RCC 7860 (cell line): Measurements from ENCODE around the gene ALKBH7.
A peak's percentile ranks its signal among the peaks of the same experiment; 100 is the strongest.
"Not testable (repeated sequence)": the region's sequence is repeated elsewhere in the genome, so short reads cannot be mapped to it uniquely, and the experiment has no call there.

Source experiments
- DNase-seq: peaks from one replicate; pipeline ENCODE4 v3.0.0-alpha.2; 2015; ENCODE audit warnings: low spot score
- FAIRE-seq: peaks from 2 replicates; lab custom pipeline; 2012; peaks lifted over from hg19 to GRCh38; lab: Jason Lieb, UNC

Gene ALKBH7

GRCh38 chr19:6372594-6373095 is at the start of gene ALKBH7:
ALKBH7 (plus strand) TSS chr19:6372794; CDS start chr19:6372821, 27 bp downstream.
- DNase-seq: peak; percentile 99
- peak; percentile 93 for FAIRE-seq

- FAIRE-seq: no peak
Observed at GRCh38 chr19:6324757-6325156, 47.8 kb upstream of the ALKBH7 start.

GRCh38 chr19:6325614-6326013 is 47.0 kb upstream of the ALKBH7 start:
- no peak for FAIRE-seq
- DNase-seq: no peak

More at GRCh38 chr19:6324757-6325156, 47.8 kb upstream of the ALKBH7 start:
- no peak for DNase-seq

GRCh38 chr19:6326815-6327214 is 45.8 kb upstream of the ALKBH7 start:
- no peak for FAIRE-seq
- no peak for DNase-seq

GRCh38 chr19:6333439-6333838 is 39.2 kb upstream of the ALKBH7 start, which contains the start of gene ACER1:
ACER1 (minus strand) TSS chr19:6333612; CDS start chr19:6333551, 61 bp downstream.
- DNase-seq (no peak), FAIRE-seq (no peak)

GRCh38 chr19:6334490-6335285 is 37.9 kb upstream of the ALKBH7 start:
- no peak for DNase-seq
- FAIRE-seq: peak; percentile 80

GRCh38 chr19:6340493-6341201 is 31.9 kb upstream of the ALKBH7 start:
- FAIRE-seq (no peak), DNase-seq (no peak)

- no peak for FAIRE-seq
- DNase-seq: no peak
Observed at GRCh38 chr19:6343462-6343861, 29.1 kb upstream of the ALKBH7 start.

GRCh38 chr19:6349271-6349670 is 23.3 kb upstream of the ALKBH7 start:
- DNase-seq, FAIRE-seq: not testable (repeated sequence)

- DNase-seq (no peak), FAIRE-seq (no peak)
Observed at GRCh38 chr19:6350688-6351087, 21.9 kb upstream of the ALKBH7 start.

- no peak for FAIRE-seq
Observed at GRCh38 chr19:6352381-6353165, 20.0 kb upstream of the ALKBH7 start.

GRCh38 chr19:6354098-6354674 is 18.4 kb upstream of the ALKBH7 start:
- no peak for FAIRE-seq
- no peak for DNase-seq

More at GRCh38 chr19:6352381-6353165, 20.0 kb upstream of the ALKBH7 start:
- DNase-seq: no peak

GRCh38 chr19:6355321-6356040 is 17.1 kb upstream of the ALKBH7 start:
- FAIRE-seq, DNase-seq: not testable (repeated sequence)

- FAIRE-seq: no peak
Observed at GRCh38 chr19:6357174-6357573, 15.4 kb upstream of the ALKBH7 start.

GRCh38 chr19:6358003-6358402 is 14.6 kb upstream of the ALKBH7 start:
- DNase-seq (no peak), FAIRE-seq (no peak)

More at GRCh38 chr19:6357174-6357573, 15.4 kb upstream of the ALKBH7 start:
- no peak for DNase-seq

GRCh38 chr19:6359568-6360341 is 12.8 kb upstream of the ALKBH7 start:
- no peak for DNase-seq
- no peak for FAIRE-seq

- FAIRE-seq, DNase-seq: not testable (repeated sequence)
Observed at GRCh38 chr19:6360445-6360844, 12.1 kb upstream of the ALKBH7 start.

GRCh38 chr19:6360857-6361216 is 11.8 kb upstream of the ALKBH7 start:
- DNase-seq, FAIRE-seq: not testable (repeated sequence)

- no peak for FAIRE-seq
- DNase-seq: no peak
Observed at GRCh38 chr19:6362027-6362350, 10.6 kb upstream of the ALKBH7 start.
